Renal cortical epithelial cell (primary cell): ENCODE measurements around the gene FAM25A. TPM values are rescaled to one million over a fixed set of nuclear protein-coding genes. Genes with fewer than 3 reads are reported as not detected.
A peak's percentile ranks its signal among the peaks of the same experiment; 100 is the strongest.
"Not testable (repeated sequence)": the region's sequence is repeated elsewhere in the genome, so short reads cannot be mapped to it uniquely, and the experiment has no call there.

Experiments used
- DNase-seq: peaks from one replicate; pipeline ENCODE4 v3.0.0-alpha.2; 2011; ENCODE audit warnings: low read depth
- total RNA-seq: library from RNA; depleted of rRNA; stranded (reverse); fragments of >200 nt; gene quantifications from 2 replicates; pipeline ENCODE4 v1.2.3, GENCODE V29; 2014

FAM25A gene
- total RNA-seq, result not detected in 2 replicates

DNA sequence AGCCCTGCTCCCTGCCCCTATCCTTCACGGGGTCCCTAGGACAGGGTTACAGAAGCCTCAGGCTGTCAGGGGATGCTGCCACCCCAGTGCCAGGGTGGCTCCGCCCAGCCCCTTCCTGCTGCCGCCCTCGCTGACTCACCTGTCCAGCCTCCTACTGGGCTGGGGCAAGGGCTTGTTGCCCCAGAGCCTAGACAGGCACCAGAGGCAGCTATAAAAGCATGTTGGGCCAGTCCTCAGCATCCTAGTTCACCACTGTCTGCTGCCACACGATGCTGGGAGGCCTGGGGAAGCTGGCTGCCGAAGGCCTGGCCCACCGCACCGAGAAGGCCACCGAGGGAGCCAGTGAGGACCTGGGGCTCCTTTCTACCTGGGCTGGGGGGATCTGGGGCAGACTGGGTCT, at the start of gene FAM25A:
Gene FAM25A, plus strand, starts transcription at position 239 of the 400 bp plus-strand sequence. Its CDS starts 31 bp downstream, at position 270.
- not testable (repeated sequence) for DNase-seq

DNA sequence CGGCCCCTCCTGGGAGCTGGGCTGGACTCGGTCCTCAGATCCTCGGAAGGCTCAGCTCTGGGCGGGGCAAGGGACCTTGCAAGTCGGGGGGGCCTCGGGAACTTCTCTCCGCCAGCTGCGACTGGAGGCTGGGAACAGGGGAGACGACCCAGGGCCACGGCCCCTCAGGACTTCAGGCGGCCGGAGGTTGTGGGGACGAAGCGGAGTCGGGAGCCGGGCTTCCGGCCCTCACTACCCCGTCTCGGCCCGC, 49.2 kb upstream of the FAM25A start:
- DNase-seq, result no peak

DNA sequence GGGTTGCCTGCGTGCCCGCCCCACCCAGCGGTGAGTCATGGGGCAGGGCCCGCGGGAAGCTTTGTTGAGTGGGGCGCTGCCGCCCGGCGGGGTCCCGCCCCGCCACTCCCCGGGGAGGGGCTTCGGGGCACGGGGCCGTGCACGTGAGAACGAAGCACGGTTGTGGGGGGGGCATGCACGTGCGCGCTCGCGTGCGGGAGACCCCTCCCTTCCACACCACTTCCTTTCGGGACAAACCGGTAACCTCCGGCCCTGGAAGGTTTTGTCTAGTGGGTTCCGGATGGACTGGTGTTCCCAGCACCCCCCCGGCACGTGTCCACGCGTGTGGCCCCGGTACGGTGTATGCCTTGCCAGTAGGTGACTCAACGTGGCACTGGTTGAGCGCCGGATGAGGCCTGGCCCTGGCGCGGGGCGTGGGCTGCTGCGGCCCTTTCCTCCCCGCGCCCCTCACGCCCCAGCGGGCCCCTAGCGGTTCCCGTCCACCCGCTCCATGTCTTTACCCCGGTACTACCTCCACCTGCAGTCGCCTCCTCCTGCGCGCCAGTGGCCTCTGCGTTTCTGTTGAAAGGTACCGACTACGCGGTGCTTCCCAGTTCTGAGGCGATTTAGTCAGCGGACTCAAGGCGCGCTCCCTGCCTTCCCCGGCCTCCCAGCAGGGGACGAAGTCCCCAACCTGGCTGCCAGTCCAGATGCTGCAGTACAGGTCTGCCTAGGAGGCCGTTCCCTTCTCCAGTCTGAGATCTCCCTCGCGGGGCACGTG, 48.7 kb upstream of the FAM25A start:
- DNase-seq, result peak; percentile 59

DNA sequence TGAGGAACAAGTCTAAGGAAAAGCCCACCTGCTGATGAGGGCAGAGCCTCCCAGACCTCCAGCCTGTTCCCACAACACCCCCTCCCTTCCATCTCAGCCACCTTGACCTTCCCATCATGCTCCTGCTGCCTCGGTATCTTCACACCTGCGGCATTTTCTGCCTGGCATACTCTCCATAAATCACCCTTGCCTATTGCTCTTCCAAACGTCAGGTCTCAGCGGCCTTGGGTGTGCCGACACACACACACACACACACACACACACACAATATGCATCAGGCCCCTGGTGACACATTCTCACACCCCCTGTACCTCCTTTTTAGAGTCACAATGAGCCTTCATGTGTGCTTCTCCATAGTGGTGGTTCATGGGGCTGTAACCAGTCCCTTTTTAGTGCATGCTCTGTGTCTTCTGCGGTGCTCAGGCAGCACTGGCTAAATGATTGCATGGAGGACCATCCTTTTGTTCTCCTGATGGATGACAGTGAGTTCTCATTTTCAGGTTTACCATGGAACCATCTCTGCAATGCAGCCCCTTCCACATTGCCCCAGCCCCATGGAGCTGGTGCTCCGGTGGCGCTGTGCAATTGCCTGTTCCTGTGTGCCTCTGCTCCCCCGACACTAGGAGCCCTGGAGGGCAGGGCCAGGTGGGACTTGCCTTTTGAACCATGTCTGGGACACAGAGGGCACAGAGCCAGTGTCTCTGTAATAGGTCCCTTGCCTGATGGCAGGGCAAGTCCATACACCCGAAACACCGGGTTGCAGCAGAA, 47.3 kb upstream of the FAM25A start:
- no peak for DNase-seq

DNA sequence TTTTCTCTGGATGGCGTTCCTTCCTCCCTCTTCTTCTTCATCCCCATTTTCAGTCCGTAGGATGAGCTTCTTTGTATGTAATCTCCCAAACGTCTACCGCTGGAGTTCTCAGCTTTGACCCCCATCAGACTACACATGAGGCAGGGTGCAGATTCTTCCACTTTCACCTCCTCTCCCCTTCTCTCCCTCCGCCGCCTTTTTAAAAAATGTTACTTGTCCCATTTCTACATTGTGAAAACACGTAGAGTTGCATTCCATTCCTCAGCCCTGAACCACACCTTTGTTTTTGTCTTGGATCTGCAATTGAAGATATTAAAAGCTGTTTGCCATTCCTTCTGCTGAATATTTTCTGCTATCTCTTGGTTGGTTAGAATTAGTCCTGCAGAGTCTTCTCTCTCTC, 45.6 kb upstream of the FAM25A start:
- DNase-seq, result no peak

DNA sequence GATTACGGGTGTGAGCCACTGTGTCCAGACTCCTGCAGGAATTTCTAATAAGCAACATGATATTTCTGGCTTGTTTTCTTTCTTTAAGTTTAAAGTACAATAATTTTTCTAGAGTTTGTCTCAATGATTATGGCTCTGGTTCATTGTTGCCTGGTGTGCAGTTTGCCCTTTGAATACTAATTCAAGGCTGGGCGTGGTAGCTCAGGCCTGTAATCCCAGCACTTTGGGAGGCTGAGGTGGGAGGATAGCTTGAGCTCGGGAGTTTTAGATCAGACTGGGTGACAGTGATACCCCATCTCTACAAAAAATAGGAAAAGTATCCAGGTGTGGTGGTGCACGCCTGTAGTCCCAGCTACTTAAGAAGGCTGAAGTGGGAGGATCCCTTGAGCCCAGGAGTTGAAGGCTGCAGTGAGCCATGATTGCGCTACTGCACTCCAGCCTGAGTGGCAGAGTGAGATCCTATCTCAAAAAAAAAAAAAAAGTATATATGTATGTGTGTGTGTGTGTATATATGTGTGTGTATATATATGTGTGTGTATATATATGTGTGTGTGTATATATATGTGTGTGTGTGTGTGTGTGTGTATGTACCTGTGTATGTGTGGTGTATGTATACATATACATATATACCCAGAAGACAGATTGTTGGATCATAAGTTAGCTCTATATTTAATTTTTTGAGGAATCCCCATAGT, 43.6 kb upstream of the FAM25A start:
- DNase-seq, result no peak

DNA sequence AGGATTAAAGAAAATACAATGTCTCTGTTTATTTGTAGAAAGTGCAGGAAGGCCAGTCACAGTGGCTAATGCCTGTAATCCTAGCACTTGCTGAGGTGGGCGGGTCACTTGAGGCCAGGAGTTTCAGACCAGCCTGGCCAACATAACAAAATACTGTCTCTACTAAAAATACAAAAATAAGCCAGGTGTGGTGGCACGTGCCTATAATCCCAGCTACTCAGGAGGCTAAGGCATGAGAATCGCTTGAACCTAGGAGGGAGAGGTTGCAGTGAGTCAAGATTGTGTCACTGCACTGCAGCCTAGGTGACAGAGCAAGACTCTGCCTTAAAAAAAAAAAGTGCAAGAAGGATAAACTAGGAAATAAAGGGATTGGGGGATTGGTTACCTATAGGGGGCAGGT, 41.6 kb upstream of the FAM25A start:
- not testable (repeated sequence) for DNase-seq

DNA sequence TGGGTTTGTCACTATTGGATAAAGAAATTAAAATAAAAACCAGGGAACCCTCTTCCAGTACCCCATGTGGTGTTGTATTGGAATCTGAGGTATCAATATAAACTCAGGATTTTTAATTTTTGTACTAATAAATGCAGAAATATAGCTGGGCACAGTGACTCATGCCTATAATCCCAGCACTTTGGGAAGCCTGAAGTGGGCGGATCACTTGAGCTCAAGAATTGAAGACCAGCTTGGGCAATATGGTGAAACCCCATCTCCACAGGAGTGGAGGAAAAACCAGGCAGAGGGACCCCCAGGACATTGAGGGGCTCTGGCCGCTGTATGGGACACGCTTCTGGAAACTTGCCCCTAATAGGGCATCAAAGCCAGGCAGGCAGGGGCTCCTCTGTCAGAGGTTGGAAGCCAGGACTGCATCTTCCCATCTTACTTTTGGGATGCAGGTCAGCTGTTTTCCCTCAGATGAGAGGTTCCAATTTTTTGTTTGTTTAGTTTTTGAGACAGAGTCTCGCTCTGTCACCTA, 40.7 kb upstream of the FAM25A start:
- DNase-seq, result no peak

DNA sequence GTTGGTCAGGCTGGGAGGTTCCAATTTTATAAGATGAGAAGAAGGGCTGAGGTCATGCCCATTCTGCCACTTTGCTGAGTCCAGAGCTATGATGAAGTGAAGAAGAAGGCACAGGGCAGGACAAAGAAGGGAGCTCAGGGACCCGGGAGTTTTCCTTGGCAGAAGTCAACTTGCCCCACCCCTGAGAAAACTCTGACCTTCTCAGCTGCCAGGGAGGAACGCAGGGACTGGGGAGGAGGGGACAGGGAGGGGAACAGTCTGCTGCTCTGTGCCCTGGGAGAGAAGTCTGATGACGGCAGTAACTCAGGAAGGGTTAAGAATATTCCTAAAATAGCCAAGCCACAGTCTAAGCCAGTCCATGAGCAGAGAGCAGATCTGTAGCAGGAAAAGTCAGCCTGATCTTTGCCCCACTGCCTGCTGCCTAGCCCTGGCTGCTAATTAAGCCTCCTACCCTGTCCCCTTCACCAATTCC, 40.1 kb upstream of the FAM25A start:
- DNase-seq, result no peak

DNA sequence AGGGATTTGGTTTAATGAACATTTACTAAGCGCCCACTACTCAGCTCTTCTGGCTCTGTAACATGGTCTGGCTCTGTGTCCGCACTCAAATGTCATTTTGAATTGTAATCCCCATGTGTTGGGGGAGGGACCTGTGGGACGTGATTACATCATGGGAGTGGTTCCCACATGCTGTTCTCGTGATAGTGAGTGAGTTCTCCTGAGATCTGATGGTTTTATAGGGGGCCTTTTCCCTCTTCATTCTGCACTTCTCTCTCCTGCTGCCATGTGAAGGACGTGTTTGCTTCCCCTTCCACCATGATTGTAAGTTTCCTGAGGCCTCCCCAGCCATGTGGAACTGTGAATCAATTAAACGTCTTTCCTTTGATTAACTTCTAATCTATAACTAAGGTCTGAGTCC, 39.1 kb upstream of the FAM25A start:
- not testable (repeated sequence) for DNase-seq

DNA sequence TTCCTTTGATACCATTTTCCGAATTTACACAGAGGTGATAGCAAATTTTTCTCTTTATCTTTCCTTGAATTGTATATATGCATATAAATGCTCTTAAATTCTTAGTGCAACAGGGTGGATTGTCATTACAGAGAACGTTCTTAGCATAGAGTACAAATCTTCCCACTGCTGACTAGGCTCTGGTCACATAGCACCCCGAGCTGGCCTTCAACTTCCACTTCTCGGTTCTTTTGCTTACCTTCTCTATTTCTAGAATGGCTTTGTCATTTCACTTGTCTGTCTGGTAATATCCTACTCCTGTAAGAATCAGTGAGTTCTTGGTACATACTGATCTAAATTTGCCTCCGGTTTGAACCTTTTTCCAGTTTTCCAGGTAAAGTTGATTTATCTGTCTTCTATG, 38.4 kb upstream of the FAM25A start:
- no peak for DNase-seq

DNA sequence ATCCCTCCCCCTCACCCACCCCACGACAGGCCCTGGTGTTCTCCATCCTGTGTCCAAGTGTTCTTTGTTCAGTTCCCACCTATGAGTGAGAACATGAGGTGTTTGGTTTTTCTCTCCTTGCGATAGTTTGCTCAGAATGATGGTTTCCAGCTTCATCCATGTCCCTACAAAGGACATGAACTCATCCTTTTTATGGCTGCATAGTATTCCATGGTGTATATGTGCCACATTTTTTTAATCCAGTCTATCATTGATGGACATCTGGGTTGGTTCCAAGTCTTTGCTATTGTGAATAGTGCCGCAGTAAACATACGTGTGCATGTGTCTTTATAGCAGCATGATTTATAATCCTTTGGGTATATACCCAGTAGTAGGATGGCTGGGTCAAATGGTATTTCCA, 35.6 kb upstream of the FAM25A start:
- DNase-seq, result not testable (repeated sequence)

DNA sequence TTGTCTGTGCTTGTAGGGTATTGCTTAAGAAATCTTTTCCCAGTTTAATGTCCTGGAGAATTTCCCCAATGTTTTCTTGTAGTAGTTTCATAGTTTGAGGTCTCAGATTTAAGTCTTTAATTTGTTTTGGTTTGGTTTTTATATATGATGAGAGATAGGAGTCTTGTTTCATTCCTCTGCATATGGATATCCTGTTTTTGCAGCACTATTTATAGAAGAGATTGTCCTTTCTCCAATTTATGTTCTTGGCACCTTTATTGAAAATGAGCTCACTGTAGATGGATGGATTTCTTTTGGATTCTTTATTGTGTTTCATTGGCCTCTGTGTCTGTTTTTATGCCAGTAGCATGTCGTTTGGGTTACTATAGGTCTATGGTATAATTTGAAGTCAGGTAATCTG, 31.6 kb upstream of the FAM25A start:
- DNase-seq, result no peak

DNA sequence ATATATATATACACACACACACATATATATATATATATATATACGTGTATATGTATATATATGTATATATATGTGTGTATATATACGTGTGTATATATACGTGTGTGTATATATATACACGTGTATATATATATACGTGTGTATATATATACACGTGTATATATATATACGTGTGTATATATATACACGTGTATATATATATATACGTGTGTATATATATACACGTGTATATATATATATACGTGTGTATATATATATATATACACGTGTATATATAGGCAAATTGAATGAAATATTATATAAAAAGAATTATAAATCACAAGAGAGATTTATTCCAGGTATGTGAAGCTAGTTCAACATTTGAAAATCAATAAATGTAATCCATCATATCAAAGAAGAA, 28.7 kb upstream of the FAM25A start:
- DNase-seq, result not testable (repeated sequence)

DNA sequence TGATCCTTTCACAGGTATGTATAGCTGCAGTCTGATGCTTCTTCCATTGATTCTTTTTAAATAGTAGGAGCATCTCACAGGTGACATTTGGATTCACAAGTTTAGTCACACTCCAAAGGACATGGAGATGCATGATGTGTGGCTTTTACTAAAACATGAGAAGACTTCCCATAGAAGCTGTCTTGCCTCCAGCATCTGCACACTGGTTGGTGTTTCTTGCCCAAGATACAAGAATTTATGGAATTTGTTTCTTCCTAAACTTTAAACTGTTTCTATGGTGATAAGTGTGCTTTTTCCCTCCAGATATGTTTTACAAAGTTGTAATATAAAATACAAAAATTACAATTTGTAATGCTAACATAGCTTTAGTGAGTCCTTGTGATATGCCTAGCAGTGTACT, 27.6 kb upstream of the FAM25A start:
- DNase-seq, result no peak

DNA sequence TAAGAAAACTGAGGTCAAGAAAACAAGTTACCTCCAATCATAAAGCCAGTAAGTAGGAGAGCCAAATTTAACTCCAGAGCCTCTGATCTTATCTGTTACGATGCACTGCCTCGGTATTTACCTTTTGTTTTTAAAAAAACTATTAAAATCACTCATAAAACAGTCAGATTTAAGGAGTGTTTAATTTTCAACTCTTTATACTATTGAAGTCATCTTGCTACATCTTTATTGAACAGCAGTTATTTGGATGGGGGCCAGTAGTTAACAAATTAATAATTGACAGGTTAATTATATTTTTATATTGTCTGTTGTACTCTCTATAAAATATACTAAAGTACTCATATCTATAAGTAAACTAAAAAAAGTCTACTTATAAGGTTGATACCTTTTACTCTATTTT, 27.2 kb upstream of the FAM25A start:
- no peak for DNase-seq

DNA sequence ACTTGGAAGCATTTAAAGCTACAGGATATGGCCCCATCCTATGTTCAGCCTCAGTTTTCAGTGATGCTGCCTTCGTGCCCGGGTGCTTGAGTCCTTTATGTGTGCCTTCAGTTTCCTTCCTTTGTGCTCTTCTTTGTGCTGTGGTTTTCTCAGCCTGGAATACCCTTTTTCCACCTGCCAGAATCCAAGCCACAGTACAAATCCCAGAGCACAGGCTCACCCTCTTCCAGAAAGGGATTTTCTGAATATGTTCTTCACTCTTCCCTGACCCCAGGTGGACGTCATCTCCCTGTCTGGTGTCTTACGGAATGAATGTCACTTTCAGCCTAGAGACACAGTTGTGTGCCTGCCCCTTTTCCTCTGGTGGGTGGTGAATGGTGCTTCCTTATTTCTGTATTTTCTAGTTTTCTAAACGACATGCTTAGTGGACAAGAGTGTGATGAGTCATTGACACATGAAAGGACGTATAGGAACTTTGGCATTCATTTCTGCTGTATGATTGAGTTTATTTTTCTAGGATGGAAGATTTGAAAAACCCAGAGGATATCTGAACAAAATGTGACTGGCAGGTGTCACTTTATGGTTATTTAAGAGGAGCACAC, 20.2 kb upstream of the FAM25A start:
- not testable (repeated sequence) for DNase-seq

DNA sequence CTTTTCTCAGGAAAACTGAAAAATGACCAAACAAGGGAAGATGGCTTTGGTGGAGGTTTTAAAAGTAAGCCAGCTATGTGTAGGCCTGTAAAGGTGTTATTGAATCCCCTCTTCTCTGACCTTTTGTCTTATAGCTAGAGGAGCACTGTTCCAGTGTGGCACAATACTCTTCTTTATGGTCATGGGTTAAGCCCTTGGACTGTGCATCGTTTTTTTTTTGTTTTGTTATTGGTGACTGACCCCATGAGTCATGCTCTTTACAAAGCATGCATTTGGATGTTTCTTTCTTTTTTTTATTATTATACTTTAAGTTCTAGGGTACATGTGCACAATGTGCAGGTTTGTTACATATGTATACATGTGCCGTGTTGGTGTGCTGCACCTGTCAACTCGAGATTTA, 19.6 kb upstream of the FAM25A start:
- peak; percentile 49 for DNase-seq

DNA sequence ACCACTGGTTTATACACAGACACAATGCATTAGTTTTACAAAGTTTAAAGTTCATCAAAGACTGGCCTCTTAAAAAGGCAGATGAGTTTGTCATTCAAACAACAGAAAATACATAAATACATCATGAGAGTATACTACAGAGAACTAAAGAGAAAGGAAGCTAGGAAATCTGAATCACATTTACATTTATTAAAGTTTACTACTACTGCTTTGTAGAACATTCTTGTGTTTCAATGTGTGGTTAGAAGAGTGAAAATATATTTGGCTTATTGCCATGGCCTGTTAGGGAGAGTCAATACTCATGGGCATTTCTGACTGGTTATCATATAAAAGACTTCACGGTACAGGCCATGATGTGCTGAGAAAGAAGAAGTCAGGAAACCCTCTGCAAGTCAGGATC, 13.0 kb upstream of the FAM25A start:
- peak; percentile 30 for DNase-seq

DNA sequence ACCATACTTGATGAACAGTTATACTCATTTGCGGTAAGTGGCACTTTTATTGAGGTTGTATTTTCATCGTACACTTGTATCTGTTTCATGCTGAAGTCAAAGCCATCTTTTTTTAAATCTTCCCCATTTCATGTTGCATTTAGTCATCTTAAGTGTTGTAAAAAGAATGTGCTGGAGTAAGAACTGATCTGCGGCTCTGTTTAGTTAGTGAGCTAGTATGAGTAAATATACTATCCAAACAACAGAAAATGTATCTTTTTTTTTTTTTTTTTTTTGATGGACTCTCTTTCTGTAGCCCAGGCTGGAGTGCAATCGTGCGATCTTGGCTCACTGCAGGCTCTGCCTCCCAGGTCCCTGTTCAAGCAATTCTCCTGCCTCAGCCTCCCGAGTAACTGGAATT, 12.4 kb upstream of the FAM25A start:
- DNase-seq, result not testable (repeated sequence)

DNA sequence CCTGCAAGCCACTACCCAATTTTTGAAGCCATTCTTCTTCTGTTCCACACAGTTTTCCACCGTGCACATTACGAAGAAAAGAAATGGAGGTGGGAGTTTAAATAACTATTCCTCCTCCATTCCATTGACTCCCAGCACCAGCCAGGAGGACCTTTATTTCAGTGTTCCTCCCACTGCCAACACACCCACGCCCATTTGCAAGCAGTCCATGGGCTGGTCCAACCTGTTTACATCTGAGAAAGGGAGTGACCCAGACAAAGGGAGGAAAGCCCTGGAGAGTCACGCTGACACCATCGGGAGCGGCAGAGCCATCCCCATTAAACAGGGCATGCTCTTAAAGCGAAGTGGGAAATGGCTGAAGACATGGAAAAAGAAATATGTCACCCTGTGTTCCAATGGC, 11.8 kb upstream of the FAM25A start:
- not testable (repeated sequence) for DNase-seq

DNA sequence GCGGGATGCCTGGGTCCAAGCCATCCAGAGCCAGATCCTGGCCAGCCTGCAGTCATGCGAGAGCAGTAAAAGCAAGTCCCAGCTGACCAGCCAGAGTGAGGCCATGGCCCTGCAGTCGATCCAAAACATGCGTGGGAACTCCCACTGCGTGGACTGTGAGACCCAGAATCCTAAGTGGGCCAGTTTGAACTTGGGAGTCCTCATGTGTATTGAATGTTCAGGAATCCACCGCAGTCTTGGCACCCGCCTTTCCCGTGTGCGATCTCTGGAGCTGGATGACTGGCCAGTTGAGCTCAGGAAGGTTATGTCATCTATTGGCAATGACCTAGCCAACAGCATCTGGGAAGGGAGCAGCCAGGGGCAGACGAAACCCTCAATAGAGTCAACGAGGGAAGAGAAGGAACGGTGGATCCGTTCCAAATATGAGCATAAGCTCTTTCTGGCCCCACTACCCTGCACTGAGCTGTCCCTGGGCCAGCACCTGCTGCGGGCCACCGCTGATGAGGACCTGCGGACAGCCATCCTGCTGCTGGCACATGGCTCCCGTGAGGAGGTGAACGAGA, 10.9 kb upstream of the FAM25A start:
- DNase-seq, result not testable (repeated sequence)
